Stimulated activated CD8-positive, alpha-beta memory T cell treated with anti-CD3 and anti-CD28 coated beads, Interleukin-4, amount 100 ng/mL, for 48 hours (primary cell): ENCODE results near the gene EML6.

Experiments
- DNase-seq: peaks from one replicate; pipeline ENCODE4 v3.0.0-alpha.2; 2020

EML6 gene

GRCh38 chr2:55011831-55012671, 288.6 kb downstream of the EML6 start:
- no peak for DNase-seq

- DNase-seq: no peak
Observed at GRCh38 chr2:55012672-55013484, 289.4 kb downstream of the EML6 start.

GRCh38 chr2:55013936-55014335, 290.5 kb downstream of the EML6 start:
- no peak for DNase-seq

- no peak for DNase-seq
Observed at GRCh38 chr2:55014962-55015939, 291.8 kb downstream of the EML6 start.

- no peak for DNase-seq
Observed at GRCh38 chr2:55017428-55017827, 294.0 kb downstream of the EML6 start.

- no peak for DNase-seq
Observed at GRCh38 chr2:55017880-55018279, 294.4 kb downstream of the EML6 start.

GRCh38 chr2:55018619-55019018, 295.2 kb downstream of the EML6 start:
- DNase-seq: no peak

GRCh38 chr2:55019526-55020258, 296.2 kb downstream of the EML6 start:
- no peak for DNase-seq
